Gastroesophageal sphincter (tissue), 4 donors: ENCODE results near the gene UTS2B. TPM values are rescaled to one million over a fixed set of nuclear protein-coding genes. Genes with fewer than 3 reads are reported as not detected.
A peak's percentile ranks its signal among the peaks of the same experiment; 100 is the strongest.

ENCODE experiments used
- ATAC-seq: fragments of 150-250 bp; one replicate; pipeline ENCODE4 v1.9.1; 2016; ENCODE audit warnings: mild to moderate bottlenecking, moderate library complexity
- H3K27ac ChIP-seq, 4 donors: fragments of 200-600 bp; sonication (generic) in 3 of 4; 1 replicate in 3 of 4; 2 replicates in 1 of 4; pipeline ENCODE4 v1.5.1; 2016 to 2019
- H3K27me3 ChIP-seq: fragments of 200-600 bp; sonication (generic); one replicate; pipeline ENCODE4 v1.5.1; 2019
- H3K36me3 ChIP-seq, 2 donors: fragments of 200-600 bp; sonication (generic); one replicate each; pipeline ENCODE4 v1.5.1; 2019; ENCODE audit warnings: control low read depth in 1 of 2
- H3K4me1 ChIP-seq, 3 donors: fragments of 200-600 bp; sonication (generic); 1 replicate in 2 of 3; 2 replicates in 1 of 3; pipeline ENCODE4 v1.5.1; 2016 to 2019; ENCODE audit warnings: control low read depth in 2 of 3
- H3K4me3 ChIP-seq, 2 donors: fragments of 200-600 bp; sonication (generic); one replicate each; pipeline ENCODE4 v1.5.1; 2019; ENCODE audit warnings: mild to moderate bottlenecking in 1 of 2, moderate library complexity in 1 of 2
- H3K9me3 ChIP-seq, 3 donors: fragments of 200-600 bp; sonication (generic); one replicate each; pipeline ENCODE4 v1.5.1; 2017 to 2019; ENCODE audit warnings: control low read depth in 2 of 3
- EP300 ChIP-seq: sonication (generic); formaldehyde crosslinking; IDR thresholded peaks from one replicate; pipeline ENCODE4 v1.6.1; 2017; ENCODE audit warnings: antibody characterized with exemption, mild to moderate bottlenecking
- POLR2A ChIP-seq, 2 donors: fragments of 450-650 bp; IDR thresholded peaks; one replicate each; pipeline ENCODE4 v1.6.1; 2017; ENCODE audit warnings: antibody characterized with exemption in 2 of 2, mild to moderate bottlenecking in 2 of 2, moderate library complexity in 1 of 2
- POLR2AphosphoS5 ChIP-seq: sonication (generic); formaldehyde crosslinking; IDR thresholded peaks from one replicate; pipeline ENCODE4 v1.6.1; 2017; ENCODE audit warnings: antibody characterized with exemption
- WGBS, 2 donors: methylation state at CpG; one replicate each; pipeline ENCODE4 v1.1.5; 2018; ENCODE audit warnings: low coverage in 1 of 2; 5-methylcytosine and 5-hydroxymethylcytosine counted together
- total RNA-seq, 4 donors: library from RNA; depleted of rRNA; stranded (reverse); fragments of >200 nt; gene quantifications; one replicate each; pipeline ENCODE4 v1.1.0, GENCODE V29; 2016
- TF ChIP-seq, protein P1 (sequence below), 4 experiments: fragments of 200-600 bp in 2 of 4; fragments of 450-650 bp in 2 of 4; sonication (generic) in 1 of 4; IDR thresholded peaks; one replicate each; pipeline ENCODE4 v1.5.1; 2017 to 2019; ENCODE audit warnings: antibody characterized with exemption in 4 of 4, mild to moderate bottlenecking in 2 of 4, moderate library complexity in 2 of 4

UTS2B gene
- total RNA-seq, 4 donors from 2014 or later = 0.20 TPM; not detected in 3

DNA sequence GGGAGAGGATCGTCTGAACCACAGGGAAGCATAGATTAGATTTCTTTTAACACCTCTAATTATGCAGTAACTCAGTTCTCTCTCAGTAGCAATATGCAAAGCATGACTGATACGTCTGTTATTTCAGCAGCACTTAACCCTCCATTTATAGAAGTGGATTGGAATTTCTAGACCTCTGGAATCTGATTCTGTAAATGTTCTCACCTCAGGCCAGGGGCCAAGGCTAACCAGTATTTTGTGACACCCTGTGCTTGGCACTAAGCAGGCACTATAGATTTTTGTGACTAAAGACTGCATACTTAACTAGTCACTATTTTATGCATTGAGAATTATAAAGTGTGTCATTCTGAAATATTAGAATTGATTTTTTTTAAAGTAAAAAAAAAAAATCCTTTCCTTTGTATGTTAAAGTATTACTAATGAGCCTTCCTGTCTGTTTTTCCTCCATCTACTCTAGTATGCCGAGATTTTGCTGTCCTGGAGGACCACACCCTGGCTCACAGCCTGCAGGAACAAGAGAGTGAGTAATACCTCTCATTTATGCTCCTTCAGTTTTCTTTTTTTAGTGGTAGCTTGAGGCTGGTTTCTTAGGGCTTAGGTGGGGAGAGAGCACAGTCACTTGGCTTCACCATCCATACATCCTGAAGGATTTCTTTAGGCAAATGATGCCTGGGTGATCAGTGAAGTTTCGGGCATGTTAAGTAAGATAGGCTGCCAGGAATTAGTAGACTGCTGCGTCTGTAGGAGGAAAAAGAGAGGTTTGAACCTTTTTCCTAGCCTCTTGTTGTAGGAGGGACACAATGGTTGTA is 26.5 kb upstream of the UTS2B start:
- peaks cover 16 to 91% (median 23%) of the 10 kb centered on the region in 3 donors for H3K4me1 ChIP-seq

DNA sequence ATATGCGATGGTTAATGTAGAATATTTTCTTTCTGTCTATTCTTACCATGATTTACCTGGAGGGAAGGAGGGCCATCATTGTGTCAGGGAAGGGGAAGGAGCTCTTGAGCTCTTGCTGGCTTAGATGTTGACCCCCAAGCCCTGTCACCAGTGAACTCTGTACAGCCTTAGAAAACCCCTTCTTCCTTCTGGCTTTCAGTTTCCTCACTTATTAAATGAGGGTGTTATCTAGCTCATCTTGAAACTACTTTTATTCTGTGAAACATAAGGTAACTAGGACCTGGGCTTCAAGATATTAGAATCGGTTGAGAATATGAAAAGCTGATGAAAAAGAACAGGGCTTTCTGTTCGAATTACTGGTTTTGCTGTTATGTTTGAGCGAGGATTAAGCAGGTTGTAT is 25.1 kb upstream of the UTS2B start:
- Histone ChIP-seq H3K36me3 (peaks cover 0 to 22% of the 10 kb centered on the region in 2 donors), H3K27me3 (no peaks in the 10 kb centered on the region), H3K4me1 (peaks cover 26 to 94% (median 29%) of the 10 kb centered on the region in 3 donors), H3K9me3 (no peaks in the 10 kb centered on the region), H3K27ac (peak overlapping the region in 3 of 4 donors; percentile 67 to 73 (median 68)), H3K4me3 (no peak overlapping the region)
- TF ChIP-seq POLR2AphosphoS5 (no peak), POLR2A (IDR thresholded peaks at IDR 0.05) (no peak), EP300 (no peak)
- TF ChIP-seq, protein P1, sequence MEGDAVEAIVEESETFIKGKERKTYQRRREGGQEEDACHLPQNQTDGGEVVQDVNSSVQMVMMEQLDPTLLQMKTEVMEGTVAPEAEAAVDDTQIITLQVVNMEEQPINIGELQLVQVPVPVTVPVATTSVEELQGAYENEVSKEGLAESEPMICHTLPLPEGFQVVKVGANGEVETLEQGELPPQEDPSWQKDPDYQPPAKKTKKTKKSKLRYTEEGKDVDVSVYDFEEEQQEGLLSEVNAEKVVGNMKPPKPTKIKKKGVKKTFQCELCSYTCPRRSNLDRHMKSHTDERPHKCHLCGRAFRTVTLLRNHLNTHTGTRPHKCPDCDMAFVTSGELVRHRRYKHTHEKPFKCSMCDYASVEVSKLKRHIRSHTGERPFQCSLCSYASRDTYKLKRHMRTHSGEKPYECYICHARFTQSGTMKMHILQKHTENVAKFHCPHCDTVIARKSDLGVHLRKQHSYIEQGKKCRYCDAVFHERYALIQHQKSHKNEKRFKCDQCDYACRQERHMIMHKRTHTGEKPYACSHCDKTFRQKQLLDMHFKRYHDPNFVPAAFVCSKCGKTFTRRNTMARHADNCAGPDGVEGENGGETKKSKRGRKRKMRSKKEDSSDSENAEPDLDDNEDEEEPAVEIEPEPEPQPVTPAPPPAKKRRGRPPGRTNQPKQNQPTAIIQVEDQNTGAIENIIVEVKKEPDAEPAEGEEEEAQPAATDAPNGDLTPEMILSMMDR (IDR thresholded peaks at IDR 0.05) = no peak
- no peak for ATAC-seq
- 93 to 94% methylated on average over 4 of the region's 4 CpGs for WGBS, 2 donors

More for the DNA sequence above, 26.5 kb upstream of the UTS2B start:
- TF ChIP-seq, protein P1 (IDR thresholded peaks at IDR 0.05) = no peak
- TF ChIP-seq POLR2AphosphoS5 = peak; percentile 21
- ATAC-seq = peak; percentile 57
- no peaks in the 10 kb centered on the region for H3K27me3 ChIP-seq
- peak overlapping the region; percentile 66 to 73 (median 68) for H3K27ac ChIP-seq
- 12 to 15% methylated on average over 3 to 4 of the region's 5 CpGs for WGBS, 2 donors
- no peak overlapping the region for H3K4me3 ChIP-seq
- peaks cover 0 to 36% of the 10 kb centered on the region in 2 donors for H3K36me3 ChIP-seq
- no peaks in the 10 kb centered on the region for H3K9me3 ChIP-seq

DNA sequence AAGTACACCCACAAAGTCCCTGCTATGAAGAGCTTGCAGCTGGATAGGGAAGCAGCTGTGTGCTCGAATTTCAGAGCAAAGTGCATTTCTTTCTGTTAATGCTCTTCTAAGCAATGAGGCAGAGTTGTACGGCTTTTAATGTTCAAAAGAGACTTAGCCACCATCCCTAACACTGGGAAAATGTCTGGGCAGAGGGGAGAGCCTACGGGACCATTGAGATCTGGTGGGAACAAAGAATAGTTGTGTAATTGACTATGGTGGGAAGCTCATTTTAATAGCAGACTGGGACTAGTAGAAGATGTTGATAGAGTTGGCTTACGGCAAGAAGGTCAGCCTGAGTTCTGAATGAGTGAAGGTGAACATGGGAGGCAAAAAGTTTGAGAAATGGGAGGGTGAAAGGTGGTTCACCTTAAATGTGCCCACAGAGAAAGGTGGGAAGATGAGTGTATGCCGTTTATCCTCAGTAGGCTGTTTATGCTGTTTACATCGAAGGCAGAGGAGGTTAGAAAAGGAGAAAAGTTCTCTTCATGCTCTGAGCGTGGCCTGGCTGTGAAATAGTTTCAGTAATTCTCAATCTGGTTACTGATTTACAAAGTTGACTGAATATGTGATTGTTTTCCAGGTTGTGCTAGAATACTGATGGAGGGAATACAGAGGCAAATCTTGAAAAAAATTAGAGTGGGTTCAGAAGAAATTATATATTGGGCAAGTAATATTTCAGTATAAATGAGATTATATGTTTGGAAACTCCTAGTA is 22.9 kb upstream of the UTS2B start:
- TF ChIP-seq EP300 (no peak), POLR2AphosphoS5 (no peak), POLR2A (IDR thresholded peaks at IDR 0.05) (no peak)
- TF ChIP-seq, protein P1 (IDR thresholded peaks at IDR 0.05) = no peak
- Histone ChIP-seq H3K4me1 (peaks cover 35 to 99% (median 37%) of the 10 kb centered on the region in 3 donors), H3K4me3 (no peak overlapping the region), H3K27ac (peak overlapping the region; percentile 18 to 52 (median 46)), H3K36me3 (peaks cover 0 to 5% of the 10 kb centered on the region in 2 donors), H3K27me3 (no peaks in the 10 kb centered on the region), H3K9me3 (no peaks in the 10 kb centered on the region)
- ATAC-seq = no peak
- 54 to 82% methylated on average over 6 to 7 of the region's 7 CpGs for WGBS, 2 donors

DNA sequence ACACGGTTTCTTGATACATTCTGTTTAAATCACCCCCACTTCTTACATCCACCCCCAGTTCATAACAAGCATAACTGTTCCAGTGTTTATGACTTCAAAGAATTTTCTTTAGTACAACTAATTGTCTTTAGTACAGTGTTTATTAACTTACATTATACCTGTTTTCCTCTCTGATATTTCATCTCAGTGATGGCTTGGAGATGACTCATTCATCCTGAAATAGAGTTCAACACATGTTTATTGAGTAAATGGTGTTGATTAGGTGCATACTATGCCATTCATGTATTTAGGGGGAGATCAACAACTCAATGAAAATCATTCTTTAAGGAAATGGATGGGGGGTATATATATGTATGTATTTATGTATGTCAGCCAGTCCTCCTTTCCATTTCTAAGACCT is 21.7 kb upstream of the UTS2B start:
- peaks cover 37 to 96% (median 38%) of the 10 kb centered on the region in 3 donors for H3K4me1 ChIP-seq

More for the DNA sequence above, 21.7 kb upstream of the UTS2B start:
- no peaks in the 10 kb centered on the region for H3K9me3 ChIP-seq
- peak overlapping the region in 3 of 4 donors; percentile 66 to 77 (median 69) for H3K27ac ChIP-seq
- TF ChIP-seq, protein P1 (IDR thresholded peaks at IDR 0.05) = no peak
- no peak for TF ChIP-seq POLR2A (IDR thresholded peaks at IDR 0.05)
- TF ChIP-seq EP300 = no peak
- no peaks in the 10 kb centered on the region for H3K36me3 ChIP-seq
- H3K27me3 ChIP-seq = no peaks in the 10 kb centered on the region
- no peak overlapping the region for H3K4me3 ChIP-seq
- WGBS, 2 donors = 80 to 89% methylated on average over 1 of the region's 1 CpG
- no peak for ATAC-seq
